ENCODE data around the gene XPC.
"Not testable (repeated sequence)": the region's sequence is repeated elsewhere in the genome, so short reads cannot be mapped to it uniquely, and the experiment has no call there.

Gene XPC

DNA sequence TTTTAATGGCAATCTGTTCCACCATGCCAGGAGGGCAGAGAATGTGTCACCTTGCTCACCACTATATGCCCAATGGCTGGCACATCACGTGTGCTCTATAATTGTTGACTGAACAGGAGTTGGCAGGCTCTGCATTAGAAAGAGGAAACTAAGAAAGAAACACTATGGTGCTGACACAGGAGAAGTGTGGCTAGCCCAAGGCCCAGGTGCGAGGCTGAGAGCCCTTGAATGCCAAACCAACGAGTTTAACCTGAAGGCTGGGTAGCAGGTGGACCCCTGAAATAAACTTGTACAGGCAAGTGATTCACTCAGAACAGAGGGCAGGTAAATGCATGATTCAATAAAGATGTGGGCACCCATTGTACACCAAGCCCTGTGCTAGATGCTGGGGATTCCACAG is 56.1 kb downstream of the XPC start:
- in situ Hi-C loops (cut with MboI; ENCODE audit: low sequenced_read_pairs): no loop called here

DNA sequence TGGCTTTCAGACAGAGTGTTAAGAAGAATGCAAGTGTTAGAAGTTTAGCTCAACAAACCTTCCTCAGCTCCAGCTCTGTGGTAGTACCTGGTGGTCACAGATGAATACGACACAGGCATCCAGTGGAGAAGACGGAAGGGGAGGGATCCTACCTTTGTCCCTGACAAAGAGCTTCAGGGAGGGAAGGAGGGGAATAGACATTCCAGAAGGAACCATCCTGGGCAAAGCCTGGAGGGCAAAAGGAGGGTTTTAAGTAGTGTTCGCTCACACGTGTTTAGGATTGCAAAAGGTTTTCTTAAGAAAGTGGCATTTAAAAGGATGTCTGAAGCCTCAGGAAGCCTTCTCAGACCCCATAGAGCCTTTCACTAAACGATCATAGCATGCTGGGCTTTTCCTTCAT is 56.5 kb downstream of the XPC start:
- in situ Hi-C loops (cut with MboI; ENCODE audit: low sequenced_read_pairs): no loop called here

DNA sequence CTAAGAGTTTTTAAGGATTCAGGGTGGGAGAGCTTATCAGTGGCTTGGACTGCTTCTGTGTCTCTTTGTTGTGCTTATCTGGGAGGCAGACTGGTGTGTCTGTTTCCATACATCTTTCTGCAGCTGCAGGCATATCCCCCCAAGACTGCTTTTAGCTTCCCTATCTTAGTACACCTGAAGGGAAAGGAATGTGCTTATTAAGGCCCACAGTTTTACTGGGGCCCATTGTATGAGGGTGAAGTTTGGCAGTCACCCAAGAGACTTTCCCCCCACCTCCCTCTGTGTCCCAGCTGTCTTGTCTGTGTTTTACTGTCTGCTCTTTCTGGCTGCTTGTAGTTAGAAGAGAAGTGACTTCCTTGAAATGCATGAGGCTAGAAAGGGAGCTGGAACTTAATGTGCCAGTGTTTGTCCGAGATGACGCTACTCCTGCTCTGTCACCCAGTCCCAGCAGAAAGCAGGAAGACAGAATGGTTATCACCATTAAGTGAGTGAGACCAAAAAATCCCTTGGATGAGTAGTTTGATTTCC is 57.4 kb downstream of the XPC start:
- in situ Hi-C loops (cut with MboI; ENCODE audit: low sequenced_read_pairs): not testable (repeated sequence)

DNA sequence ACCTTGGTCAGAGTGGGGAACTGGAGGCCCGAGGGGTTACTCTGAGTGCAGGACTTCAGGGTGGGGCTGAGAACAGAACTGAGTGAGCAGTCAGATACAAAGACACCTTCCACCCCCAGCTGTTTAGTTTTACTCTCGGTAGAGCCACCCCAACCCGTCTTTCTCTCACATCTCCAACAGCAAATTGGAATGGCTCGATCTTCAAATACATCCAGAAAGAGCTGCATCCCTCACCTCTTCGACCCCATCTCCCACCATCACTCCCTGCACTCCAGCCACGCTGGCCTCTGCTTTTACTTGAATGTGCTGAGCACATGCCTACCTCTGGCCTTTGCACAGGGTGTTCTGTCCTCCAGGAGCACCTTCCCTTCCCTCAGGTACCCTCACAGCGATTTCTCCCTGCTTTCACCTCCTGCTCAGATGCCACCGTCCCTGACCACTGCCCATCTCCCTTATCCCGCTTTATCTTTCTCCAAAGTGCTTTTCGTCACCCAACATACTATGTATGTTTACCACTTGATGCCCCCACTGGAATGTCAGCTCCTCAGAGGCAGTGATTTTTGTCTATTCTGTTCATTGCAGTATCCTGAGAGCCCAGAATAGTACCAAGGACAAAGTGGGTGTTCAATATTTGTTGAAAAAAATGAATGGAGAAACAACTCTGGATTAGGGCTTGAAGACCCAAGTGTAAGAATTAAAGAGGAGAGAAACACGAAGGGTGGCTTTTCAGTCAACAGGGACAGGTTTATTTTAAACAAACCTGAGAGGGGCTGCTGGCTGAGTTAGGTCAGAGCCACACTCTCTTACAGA is 58.1 kb downstream of the XPC start:
- in situ Hi-C loops (cut with MboI; ENCODE audit: low sequenced_read_pairs): no loop called here

DNA sequence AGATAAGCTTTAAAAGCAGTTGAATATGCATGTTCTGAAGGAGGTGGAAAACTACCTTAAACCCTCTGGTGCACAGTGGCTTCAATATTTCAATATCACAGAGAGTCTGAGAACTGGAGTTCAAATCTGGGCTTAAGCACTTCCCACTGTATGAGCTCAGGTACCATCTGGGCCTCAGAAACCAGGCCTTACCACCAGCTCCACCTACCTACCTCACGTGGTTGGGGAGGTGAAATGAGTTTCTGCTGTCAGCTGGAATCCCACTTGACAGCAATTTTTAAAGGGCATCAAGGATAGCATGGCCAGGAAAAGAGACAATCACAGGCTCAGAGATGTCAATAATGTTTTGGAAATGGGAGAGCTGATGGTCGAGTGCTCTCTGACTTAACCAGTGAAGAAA is 58.8 kb downstream of the XPC start:
- in situ Hi-C loops (cut with MboI; ENCODE audit: low sequenced_read_pairs): no loop called here

DNA sequence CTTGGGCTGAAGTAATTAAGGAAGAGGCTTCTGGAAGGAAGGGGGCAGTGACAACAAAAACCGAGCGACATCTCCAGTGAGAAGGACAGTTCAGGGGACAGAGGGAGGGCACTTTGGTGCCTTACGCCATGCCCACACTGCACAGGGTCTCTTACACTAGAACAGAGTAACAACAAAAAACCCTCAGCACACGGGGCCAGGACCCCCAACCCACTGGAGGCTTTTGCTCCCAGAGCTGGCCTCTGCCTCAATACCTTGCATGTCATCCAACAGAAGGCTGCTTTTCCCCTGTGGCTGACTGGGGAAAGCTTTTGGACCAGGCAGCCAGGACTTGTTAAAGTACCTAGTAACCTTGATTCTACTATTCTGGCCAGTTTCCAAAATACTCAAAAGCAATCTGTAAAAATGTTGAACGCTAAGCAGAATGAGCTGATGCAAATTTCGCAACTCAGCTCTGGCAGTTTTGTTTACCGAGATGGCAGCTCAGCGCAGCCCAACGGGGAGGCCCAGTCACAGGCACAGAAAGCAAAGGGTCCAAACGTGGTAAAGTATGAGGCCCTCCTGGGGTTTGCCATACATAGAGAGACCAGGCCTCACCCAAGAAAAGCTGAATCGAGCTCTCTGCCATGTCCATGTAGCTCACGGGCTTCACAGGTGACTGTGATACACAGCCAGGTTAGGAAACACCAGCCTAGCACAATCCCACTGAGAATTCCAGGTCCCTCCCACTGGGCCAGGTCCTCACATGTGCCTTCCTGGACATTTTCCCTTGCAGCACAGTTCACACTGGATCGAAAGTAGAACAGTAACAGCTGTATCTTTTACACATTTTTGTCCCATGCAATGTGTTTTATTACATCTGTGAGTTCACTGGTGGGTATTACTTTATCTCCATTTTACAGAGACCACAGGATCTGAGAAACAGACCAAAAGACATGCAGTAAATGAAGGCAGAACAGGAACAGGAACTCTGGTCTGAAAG is 59.7 kb downstream of the XPC start:
- in situ Hi-C loops (cut with MboI; ENCODE audit: low sequenced_read_pairs): no loop called here

DNA sequence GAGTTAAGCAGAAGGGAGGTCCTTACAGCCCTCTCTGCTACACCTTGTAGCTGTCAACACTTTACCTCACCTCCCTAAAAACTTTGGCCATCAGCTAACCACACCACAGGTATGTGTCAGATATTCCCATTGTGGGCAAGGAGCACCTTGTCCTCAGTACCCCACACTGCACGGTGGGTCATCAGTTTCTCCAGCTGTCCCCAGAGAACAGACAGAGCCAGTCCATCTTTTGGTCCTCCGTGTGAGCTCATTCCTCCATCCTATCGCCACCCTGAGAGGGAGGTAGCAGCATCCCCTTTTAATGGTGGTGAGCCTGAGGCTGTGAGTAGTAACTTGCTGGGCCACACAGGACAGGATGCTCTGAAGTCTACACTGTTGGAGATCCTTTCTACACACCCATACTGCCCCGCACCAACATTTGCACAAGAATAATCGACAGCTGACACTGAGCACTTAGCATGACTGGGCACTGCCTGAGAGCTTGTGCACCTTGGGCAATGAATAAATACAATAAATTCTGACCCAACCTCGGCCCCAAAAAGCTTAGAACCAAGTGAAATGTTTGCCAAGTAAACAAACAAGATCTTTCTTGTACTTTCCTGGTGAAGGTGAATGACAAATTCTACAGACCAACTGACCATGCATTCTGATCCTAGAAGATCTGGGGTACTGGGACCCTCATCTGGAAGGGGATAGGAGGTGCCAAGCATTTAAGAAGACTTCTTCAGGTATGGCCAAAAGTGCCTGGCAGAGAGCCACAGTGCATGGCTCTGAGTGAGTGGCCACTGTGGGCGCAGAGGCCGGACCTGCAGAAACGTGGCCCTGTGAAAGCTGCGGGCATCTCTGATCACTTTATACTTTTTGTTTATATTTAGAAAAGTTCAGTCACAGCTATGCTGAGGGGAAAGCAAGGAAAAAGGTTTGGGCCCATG is 60.7 kb downstream of the XPC start:
- in situ Hi-C loops (cut with MboI; ENCODE audit: low sequenced_read_pairs): no loop called here

DNA sequence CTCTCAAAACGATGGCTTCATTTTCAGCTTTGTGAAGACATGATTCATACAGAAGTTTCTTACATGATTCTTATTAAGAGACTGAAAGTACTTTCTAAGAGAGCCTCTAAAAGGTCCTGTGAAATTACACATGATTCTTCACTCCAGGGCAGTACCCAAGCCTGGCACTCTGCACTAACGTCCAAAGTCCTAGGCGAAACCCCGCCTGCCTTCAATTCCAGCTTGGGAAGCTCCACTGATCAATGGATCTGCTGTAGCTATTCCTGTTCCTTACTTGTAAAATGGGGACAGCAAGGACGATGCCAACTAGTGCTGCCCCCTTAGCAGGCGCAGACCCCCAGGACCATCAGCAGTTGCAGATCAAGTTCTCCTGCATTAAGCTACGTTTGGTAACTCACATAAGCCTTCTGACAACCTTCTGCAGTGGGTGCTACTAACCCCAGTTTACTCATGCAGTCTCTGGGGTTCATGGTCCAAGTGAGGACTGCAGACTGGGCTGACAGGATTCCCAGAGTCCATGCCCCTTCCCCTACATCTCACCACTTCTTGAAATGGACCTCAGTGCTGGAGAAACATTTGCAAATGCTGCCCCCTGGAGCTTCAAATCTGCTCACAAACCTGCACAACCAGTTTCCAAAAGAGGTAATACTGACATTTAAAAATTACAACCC is 64.3 kb downstream of the XPC start:
- in situ Hi-C loops (cut with MboI; ENCODE audit: low sequenced_read_pairs): no loop called here

DNA sequence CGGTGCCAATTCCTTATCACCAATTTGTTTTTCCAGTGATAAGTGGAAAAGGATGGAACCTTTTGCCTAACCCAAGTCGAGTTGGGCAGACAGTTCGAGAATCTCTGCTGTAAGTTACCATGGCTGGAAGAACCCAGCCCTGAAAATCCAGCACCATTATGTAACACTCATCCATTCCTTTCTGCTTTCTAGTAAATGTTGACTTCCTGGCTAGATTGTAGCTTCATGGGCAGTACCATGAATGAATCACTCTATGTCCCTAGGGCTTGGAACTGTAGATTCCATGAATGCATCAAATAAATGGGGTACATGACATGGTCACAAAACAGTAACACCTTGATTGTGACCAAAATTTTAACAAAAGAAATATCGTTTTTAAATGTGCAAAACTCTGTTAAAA is 67.7 kb downstream of the XPC start:
- in situ Hi-C loops (cut with MboI; ENCODE audit: low sequenced_read_pairs): no loop called here

DNA sequence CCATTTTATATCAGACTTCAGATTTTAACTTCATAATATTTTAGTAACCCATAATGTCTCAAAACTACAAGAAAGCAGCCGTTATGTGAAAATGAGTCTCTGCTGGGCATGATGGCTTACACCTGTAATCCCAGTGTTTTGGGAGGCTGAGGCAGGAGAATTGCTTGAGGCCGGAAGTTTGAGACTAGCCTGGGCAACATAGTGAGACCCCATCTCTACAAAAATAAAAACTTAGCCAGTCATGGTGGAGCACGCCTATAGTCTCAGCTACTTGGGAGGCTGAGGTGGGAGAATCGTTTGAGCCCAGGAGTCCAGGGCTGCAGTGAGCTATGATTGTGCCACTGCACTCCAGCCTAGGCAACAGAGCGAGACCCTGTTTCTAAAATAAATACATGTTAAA is 68.6 kb downstream of the XPC start:
- in situ Hi-C loops (cut with MboI; ENCODE audit: low sequenced_read_pairs): not testable (repeated sequence)

DNA sequence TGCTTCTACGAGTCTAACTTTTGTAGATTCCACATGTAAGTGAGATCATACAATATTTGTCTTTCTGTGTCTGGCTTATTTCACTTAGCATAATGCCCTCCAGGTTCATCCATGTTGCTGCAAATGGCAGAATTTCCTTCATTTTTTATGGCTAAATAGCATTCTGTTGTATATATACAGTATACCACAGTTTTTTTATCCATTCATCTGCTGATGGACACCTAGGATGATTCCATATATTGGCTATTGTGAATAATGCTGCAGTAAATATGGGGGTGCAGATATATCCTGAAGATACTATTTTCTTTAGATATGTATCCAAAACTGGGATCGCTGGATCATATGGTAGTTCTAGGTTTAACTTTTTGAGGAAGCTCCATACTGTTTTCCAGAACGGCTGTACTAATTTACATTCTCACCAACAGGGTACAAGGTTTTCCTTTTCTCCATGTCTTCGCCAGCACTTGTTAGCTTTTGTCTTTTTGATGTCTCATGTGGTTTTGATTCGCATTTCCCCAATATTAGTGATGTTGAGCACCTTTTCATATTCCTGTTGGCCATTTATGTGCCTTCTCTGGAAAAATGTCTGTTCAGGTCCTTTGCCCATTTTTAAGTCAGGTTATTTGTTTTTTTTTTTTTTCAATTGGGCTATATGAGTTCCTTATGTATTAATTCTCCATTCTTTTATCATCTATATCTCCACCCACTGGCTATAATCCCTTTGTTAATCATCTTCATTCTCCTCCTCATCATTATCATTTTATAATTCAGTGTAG is 80.6 kb downstream of the XPC start:
- in situ Hi-C loops (cut with MboI; ENCODE audit: low sequenced_read_pairs): no loop called here

DNA sequence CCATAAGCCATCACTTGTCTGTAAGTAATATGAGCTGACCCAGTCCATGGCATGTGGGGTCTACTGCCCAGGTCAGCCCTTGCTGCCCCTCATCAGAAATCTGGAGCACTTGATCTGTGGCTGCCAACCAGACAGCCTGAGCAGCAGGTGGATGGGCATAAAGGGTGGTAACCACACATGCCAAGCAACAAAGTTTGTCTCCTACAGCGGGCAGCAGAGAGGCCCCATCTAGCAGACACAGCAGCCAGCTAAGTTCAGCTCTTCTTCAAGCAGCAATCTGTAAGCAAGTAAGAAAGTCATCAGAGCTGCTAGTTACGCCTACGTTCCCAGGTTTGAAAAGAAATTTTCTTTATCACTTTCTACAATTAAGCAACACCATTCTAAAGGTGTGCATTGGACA is 81.7 kb downstream of the XPC start:
- in situ Hi-C loops (cut with MboI; ENCODE audit: low sequenced_read_pairs): no loop called here
